Measurements from ENCODE around the gene POC1A.

Gene POC1A

GRCh38 chr3:52154135-52155094 is at the start of gene POC1A:
POC1A (minus strand) TSS chr3:52154423; CDS start chr3:52154372, 51 bp downstream.
- DNase-seq: peak; percentile 88 to 91

- DNase-seq: no peak
Observed at GRCh38 chr3:52203701-52204100, 49.5 kb upstream of the POC1A start.

- no peak for DNase-seq
Observed at GRCh38 chr3:52202384-52203077, 48.3 kb upstream of the POC1A start.

GRCh38 chr3:52200981-52201679 is 46.9 kb upstream of the POC1A start:
- no peak for DNase-seq

GRCh38 chr3:52198643-52199608 is 44.7 kb upstream of the POC1A start:
- DNase-seq: no peak

GRCh38 chr3:52197842-52198625 is 43.8 kb upstream of the POC1A start, which contains the start of gene ALAS1:
ALAS1 (plus strand) TSS chr3:52198160; CDS start chr3:52199242, 1,082 bp downstream.
- peak; percentile 93 to 94 for DNase-seq

GRCh38 chr3:52197499-52197841 is 43.2 kb upstream of the POC1A start:
- DNase-seq: no peak

- no peak for DNase-seq
Observed at GRCh38 chr3:52196977-52197376, 42.8 kb upstream of the POC1A start.

GRCh38 chr3:52195823-52196331 is 41.7 kb upstream of the POC1A start:
- DNase-seq: no peak

GRCh38 chr3:52195291-52195597 is 41.0 kb upstream of the POC1A start:
- no peak for DNase-seq

- DNase-seq: no peak
Observed at GRCh38 chr3:52194485-52195290, 40.5 kb upstream of the POC1A start.

GRCh38 chr3:52193065-52193464 is 38.8 kb upstream of the POC1A start:
- no peak for DNase-seq

- DNase-seq: no peak
Observed at GRCh38 chr3:52191663-52192062, 37.4 kb upstream of the POC1A start.

- no peak for DNase-seq
Observed at GRCh38 chr3:52190294-52191074, 36.3 kb upstream of the POC1A start.

GRCh38 chr3:52188556-52188955 is 34.3 kb upstream of the POC1A start:
- DNase-seq: no peak

- no peak for DNase-seq
Observed at GRCh38 chr3:52186729-52187128, 32.5 kb upstream of the POC1A start.

- no peak for DNase-seq
Observed at GRCh38 chr3:52185837-52186236, 31.6 kb upstream of the POC1A start.

- no peak for DNase-seq
Observed at GRCh38 chr3:52185311-52185710, 31.1 kb upstream of the POC1A start.

- DNase-seq: no peak
Observed at GRCh38 chr3:52184690-52185089, 30.5 kb upstream of the POC1A start.

All from CD4-positive, alpha-beta T cell treated with Interleukin-4 for 1 hour (primary cell).